DOHH2 (cell line): ENCODE measurements around the gene FUT7.

Experiments
- H3F3A ChIP-seq: fragments of 200-600 bp; sonication (generic), shearing (Covaris generic); 2 replicates; pipeline ENCODE4 v1.6.0; 2016; ENCODE audit warnings: antibody characterized with exemption, mild to moderate bottlenecking; ENCODE audit not compliant: control insufficient read depth, insufficient read depth
- H3K27ac ChIP-seq: fragments of 200-600 bp; sonication (generic); 2 replicates; pipeline ENCODE4 v1.5.1; 2014; ENCODE audit warnings: low read depth, mild to moderate bottlenecking, low read length, moderate library complexity
- H3K27me3 ChIP-seq: fragments of 200-600 bp; sonication (generic); 2 replicates; pipeline ENCODE4 v1.6.1; 2014; ENCODE audit warnings: mild to moderate bottlenecking, low read length, mixed read lengths; ENCODE audit not compliant: control insufficient read depth
- H3K36me3 ChIP-seq: fragments of 200-600 bp; sonication (generic); 2 replicates; pipeline ENCODE4 v1.6.1; 2014; ENCODE audit warnings: mild to moderate bottlenecking, low read length, moderate library complexity, mixed read lengths; ENCODE audit not compliant: control insufficient read depth
- H3K4me1 ChIP-seq: fragments of 200-600 bp; sonication (generic); 2 replicates; pipeline ENCODE4 v1.6.1; 2014; ENCODE audit warnings: mild to moderate bottlenecking, low read length, mixed read lengths; ENCODE audit not compliant: control insufficient read depth
- H3K4me2 ChIP-seq: fragments of 200-600 bp; sonication (generic); 2 replicates; pipeline ENCODE4 v1.6.0; 2014; ENCODE audit warnings: mild to moderate bottlenecking, low read length, moderate library complexity
- H3K4me3 ChIP-seq: fragments of 200-600 bp; sonication (generic); 2 replicates; pipeline ENCODE4 v1.5.1; 2014; ENCODE audit warnings: mild to moderate bottlenecking, low read length, mixed read lengths
- H3K79me2 ChIP-seq: fragments of 200-600 bp; sonication (generic); 2 replicates; pipeline ENCODE4 v1.6.1; 2014; ENCODE audit warnings: mild to moderate bottlenecking, low read length, mixed read lengths; ENCODE audit not compliant: control insufficient read depth
- H3K9me2 ChIP-seq: fragments of 200-600 bp; sonication (generic); replicated peaks from 2 replicates; pipeline ENCODE4 v1.6.1; 2014; ENCODE audit warnings: mild to moderate bottlenecking, low read length, mixed read lengths; ENCODE audit not compliant: control insufficient read depth
- H3K9me3 ChIP-seq: fragments of 200-600 bp; sonication (generic); 2 replicates; pipeline ENCODE4 v1.6.1; 2014; ENCODE audit warnings: antibody characterized with exemption, low read length, mixed read lengths; ENCODE audit not compliant: control insufficient read depth, insufficient read depth
- H4K20me1 ChIP-seq: fragments of 200-600 bp; sonication (generic); 2 replicates; pipeline ENCODE4 v1.6.0; 2014; ENCODE audit warnings: low read depth, mild to moderate bottlenecking, antibody characterized with exemption, low read length, moderate library complexity; ENCODE audit not compliant: control insufficient read depth, insufficient read depth
- EZH2phosphoT487 ChIP-seq: fragments of 200-600 bp; sonication (generic); IDR thresholded peaks from 2 replicates; pipeline ENCODE4 v1.6.1; 2017; ENCODE audit warnings: borderline replicate concordance, mild to moderate bottlenecking, antibody characterized with exemption, low read length, moderate library complexity, mixed read lengths
- TF ChIP-seq, protein P1 (sequence below): fragments of 200-600 bp; sonication (generic); IDR thresholded peaks from one replicate; pipeline ENCODE4 v1.5.1; 2014; ENCODE audit warnings: antibody characterized with exemption, mild to moderate bottlenecking, low read depth, low read length; ENCODE audit not compliant: poor library complexity, severe bottlenecking

FUT7 gene

DNA sequence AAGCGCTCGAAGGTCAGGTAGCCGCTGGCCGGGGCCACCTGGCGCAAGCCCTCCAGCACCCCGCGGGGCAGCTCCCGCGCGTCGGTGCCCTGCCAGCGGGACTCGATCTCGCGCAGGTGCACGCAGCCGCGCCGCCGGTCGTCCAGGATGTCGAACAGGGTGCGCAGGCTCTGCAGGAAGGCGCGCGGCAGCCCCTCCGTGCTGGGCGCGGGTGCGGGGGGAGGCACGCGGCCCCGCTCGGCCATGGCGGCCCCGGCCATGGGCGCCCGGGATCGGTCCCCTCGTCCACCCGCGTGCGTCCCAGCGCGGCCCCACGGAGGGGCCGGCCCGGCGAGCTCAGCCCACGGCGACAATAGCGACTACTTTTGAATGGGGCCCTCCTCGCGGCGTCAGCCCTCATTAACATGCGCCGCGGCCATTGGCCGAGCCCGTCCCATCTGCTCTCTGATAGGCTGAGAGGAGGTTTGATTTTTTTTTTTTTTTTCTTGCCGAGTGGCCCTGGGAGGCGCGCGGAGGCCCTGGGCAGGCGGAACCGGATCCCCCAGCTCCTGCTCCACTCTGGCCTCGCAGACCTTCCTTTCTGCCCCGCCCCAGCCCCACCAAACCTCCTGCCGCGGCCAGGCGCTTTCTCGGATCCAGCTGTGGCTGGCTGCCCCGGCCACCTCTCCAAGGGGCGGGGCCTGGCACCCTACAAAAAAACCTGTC, 38.5 kb upstream of the FUT7 start, which contains the start of gene SAPCD2:
SAPCD2 (minus strand) TSS at position 357 of the 705 bp plus-strand sequence; CDS start at position 260, 97 bp downstream.
- peaks cover 44% of the 10 kb centered on the region for H3K4me1 ChIP-seq
- H4K20me1 ChIP-seq = peaks cover 13% of the 10 kb centered on the region
- no peaks in the 10 kb centered on the region for H3K9me2 ChIP-seq
- H3K27ac ChIP-seq = peak within 1 kb of the TSS; percentile 22
- no peaks in the 10 kb centered on the region for H3K27me3 ChIP-seq
- peaks cover 42% of the 10 kb centered on the region for H3K79me2 ChIP-seq
- no peaks in the 10 kb centered on the region for H3K9me3 ChIP-seq
- H3F3A ChIP-seq = peaks cover 3% of the 10 kb centered on the region; the same call in 1 of the 2 replicates
- H3K4me2 ChIP-seq = peak within 1 kb of the TSS; percentile 79
- peak within 1 kb of the TSS; percentile 95 for H3K4me3 ChIP-seq
- TF ChIP-seq, protein P1, sequence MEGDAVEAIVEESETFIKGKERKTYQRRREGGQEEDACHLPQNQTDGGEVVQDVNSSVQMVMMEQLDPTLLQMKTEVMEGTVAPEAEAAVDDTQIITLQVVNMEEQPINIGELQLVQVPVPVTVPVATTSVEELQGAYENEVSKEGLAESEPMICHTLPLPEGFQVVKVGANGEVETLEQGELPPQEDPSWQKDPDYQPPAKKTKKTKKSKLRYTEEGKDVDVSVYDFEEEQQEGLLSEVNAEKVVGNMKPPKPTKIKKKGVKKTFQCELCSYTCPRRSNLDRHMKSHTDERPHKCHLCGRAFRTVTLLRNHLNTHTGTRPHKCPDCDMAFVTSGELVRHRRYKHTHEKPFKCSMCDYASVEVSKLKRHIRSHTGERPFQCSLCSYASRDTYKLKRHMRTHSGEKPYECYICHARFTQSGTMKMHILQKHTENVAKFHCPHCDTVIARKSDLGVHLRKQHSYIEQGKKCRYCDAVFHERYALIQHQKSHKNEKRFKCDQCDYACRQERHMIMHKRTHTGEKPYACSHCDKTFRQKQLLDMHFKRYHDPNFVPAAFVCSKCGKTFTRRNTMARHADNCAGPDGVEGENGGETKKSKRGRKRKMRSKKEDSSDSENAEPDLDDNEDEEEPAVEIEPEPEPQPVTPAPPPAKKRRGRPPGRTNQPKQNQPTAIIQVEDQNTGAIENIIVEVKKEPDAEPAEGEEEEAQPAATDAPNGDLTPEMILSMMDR = no peak
- no peak for TF ChIP-seq EZH2phosphoT487
- H3K36me3 ChIP-seq = peaks cover 11% of the 10 kb centered on the region

DNA sequence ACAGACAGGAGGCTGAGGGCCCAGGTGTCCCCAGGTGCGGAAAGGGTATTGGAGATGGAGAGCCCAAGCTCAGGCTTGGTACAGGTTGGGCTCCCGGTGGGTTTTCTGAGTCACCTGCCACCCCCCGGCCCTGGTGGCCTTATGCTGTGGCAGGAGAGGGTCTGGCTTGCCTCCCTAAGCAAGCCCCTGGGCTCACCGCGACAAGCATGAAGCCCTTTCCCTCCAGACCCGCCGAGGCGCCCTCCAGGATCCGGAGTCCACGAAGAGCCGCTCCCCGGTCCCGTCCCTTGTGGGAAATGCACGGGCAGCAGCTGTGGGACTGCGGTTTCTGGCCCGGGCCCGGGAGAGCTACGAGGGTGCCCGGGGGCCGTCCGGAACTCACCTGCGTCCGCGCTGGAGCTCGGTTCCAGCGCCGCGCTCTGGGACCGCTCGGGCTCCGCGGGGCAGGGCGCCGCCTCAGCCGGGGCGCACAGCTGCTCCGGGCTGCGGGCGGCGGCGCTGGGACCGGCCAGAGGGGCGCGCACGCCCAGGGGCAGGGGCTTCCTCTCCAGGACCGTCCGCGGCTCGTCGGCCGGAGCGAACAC, 37.7 kb upstream of the FUT7 start:
- H3K36me3 ChIP-seq = peaks cover 18% of the 10 kb centered on the region
- peaks cover 2% of the 10 kb centered on the region; the same call in 1 of the 2 replicates for H3F3A ChIP-seq
- H3K4me3 ChIP-seq = peak overlapping the region; percentile 95
- peak overlapping the region; percentile 79 for H3K4me2 ChIP-seq
- H3K4me1 ChIP-seq = peaks cover 36% of the 10 kb centered on the region
- peaks cover 42% of the 10 kb centered on the region for H3K79me2 ChIP-seq
- TF ChIP-seq, protein P1 = no peak
- no peak for TF ChIP-seq EZH2phosphoT487
- peak overlapping the region; percentile 1; the same call in 1 of the 2 replicates for H3K27ac ChIP-seq
- H3K9me2 ChIP-seq = no peaks in the 10 kb centered on the region
- no peaks in the 10 kb centered on the region for H3K9me3 ChIP-seq
- peaks cover 13% of the 10 kb centered on the region for H4K20me1 ChIP-seq
- no peaks in the 10 kb centered on the region for H3K27me3 ChIP-seq

GRCh38 chr9:137068539-137069507, 36.9 kb upstream of the FUT7 start:
- no peaks in the 10 kb centered on the region for H3K27me3 ChIP-seq
- H3K4me2 ChIP-seq = peak overlapping the region; percentile 79
- TF ChIP-seq EZH2phosphoT487 = no peak
- TF ChIP-seq, protein P1 = no peak
- H3K79me2 ChIP-seq = peaks cover 42% of the 10 kb centered on the region
- no peaks in the 10 kb centered on the region for H3K9me3 ChIP-seq
- peak overlapping the region; percentile 1; the same call in 1 of the 2 replicates for H3K27ac ChIP-seq
- H3K4me1 ChIP-seq = peaks cover 33% of the 10 kb centered on the region
- peak overlapping the region; percentile 95 for H3K4me3 ChIP-seq
- peaks cover 13% of the 10 kb centered on the region for H4K20me1 ChIP-seq
- no peaks in the 10 kb centered on the region for H3K9me2 ChIP-seq
- H3K36me3 ChIP-seq = peaks cover 26% of the 10 kb centered on the region
- peaks cover 2% of the 10 kb centered on the region; the same call in 1 of the 2 replicates for H3F3A ChIP-seq
